Thoracic aorta (tissue), 2 donors: Measurements from ENCODE around the gene ATP1A1. TPM values are rescaled to one million over a fixed set of nuclear protein-coding genes. Genes with fewer than 3 reads are reported as not detected.

Experiments used
- ATAC-seq: fragments of 150-250 bp; one replicate; pipeline ENCODE4 v1.8.0; 2017; ENCODE audit warnings: low read depth; ENCODE audit not compliant: insufficient number of reproducible peaks, low FRiP score
- DNase-seq: peaks from one replicate; pipeline ENCODE4 v3.0.0-alpha.2; 2020; ENCODE audit warnings: low spot score
- H3K27ac ChIP-seq, 2 donors: fragments of 200-600 bp; sonication (generic); 1 replicate in 1 of 2; 2 replicates in 1 of 2; pipeline ENCODE4 v1.5.1; 2016; ENCODE audit warnings: mild to moderate bottlenecking in 2 of 2, moderate library complexity in 2 of 2
- H3K27me3 ChIP-seq: fragments of 200-600 bp; sonication (generic); replicated peaks from 2 replicates; pipeline ENCODE4 v1.6.0; 2016; ENCODE audit warnings: mild to moderate bottlenecking; ENCODE audit not compliant: insufficient read depth
- H3K36me3 ChIP-seq: fragments of 200-600 bp; sonication (generic); one replicate; pipeline ENCODE4 v1.5.1; 2016
- H3K4me1 ChIP-seq, 2 donors: fragments of 200-600 bp; sonication (generic); 1 replicate in 1 of 2; 2 replicates in 1 of 2; pipeline versions ENCODE4 v1.5.1 to v1.6.0; 2016; ENCODE audit warnings: low read depth in 2 of 2, mild to moderate bottlenecking in 1 of 2; ENCODE audit not compliant: control insufficient read depth in 1 of 2
- H3K4me3 ChIP-seq: fragments of 200-600 bp; sonication (generic); 2 replicates; pipeline ENCODE4 v1.5.1; 2016; ENCODE audit warnings: mild to moderate bottlenecking
- H3K9me3 ChIP-seq: fragments of 200-600 bp; sonication (generic); 2 replicates; pipeline ENCODE4 v1.5.1; 2016
- total RNA-seq, 2 donors: library from RNA; depleted of rRNA; stranded (reverse); fragments of >200 nt; gene quantifications; one replicate each; pipeline versions ENCODE4 v1.1.0 to v1.2.3, GENCODE V29; 2016
- TF ChIP-seq, protein P1 (sequence below): fragments of 200-600 bp; sonication (generic); IDR thresholded peaks from one replicate; pipeline ENCODE4 v1.5.1; 2019; ENCODE audit warnings: antibody characterized with exemption

The ATP1A1 gene
- total RNA-seq, 2 donors from 2014 or later, result 244 to 310 TPM

DNA sequence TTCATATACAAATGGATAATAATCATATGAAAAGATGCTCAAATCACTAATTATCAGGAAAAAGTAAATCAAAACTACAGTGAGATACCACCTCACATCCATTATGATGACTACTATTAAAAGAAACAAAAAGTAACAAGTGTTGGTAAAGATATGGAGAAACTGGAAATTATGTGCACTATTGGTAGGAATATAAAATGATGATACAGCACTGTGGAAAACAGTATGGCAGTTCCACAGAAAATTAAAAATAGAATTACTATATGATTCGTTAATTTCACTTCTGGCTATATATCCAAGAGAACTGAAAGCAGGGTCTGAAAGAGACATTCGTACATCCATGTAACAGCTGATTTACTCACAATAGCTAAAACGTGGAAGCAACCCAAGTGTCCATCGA, 21.1 kb upstream of the ATP1A1 start:
- no peak for DNase-seq
- Histone ChIP-seq H3K27me3 (no peaks in the 10 kb centered on the region), H3K27ac (no peak overlapping the region)

DNA sequence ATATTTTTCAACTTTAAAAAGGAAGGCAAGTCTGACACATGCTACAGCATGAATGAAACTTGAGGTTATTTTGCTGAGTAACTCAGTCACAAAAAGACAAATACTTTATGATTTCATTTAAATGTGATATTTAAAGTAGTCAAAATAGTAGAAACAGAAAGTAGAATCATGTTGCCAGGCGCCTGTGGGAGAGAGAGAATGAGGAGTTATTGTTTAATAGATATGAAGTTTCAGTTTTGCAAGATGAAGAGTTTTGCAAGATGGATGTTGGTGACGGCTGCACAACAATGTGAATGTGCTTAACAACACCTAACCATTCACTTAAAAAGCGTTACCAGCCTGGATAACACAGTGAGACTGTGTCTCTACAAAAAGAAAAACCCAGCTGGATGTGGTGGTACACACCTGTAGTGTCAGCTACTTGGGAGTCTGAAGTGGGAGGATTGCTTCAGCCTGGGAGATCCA, 20.7 kb upstream of the ATP1A1 start:
- Histone ChIP-seq H3K27ac (no peak overlapping the region), H3K36me3 (no peaks in the 10 kb centered on the region), H3K4me1 (no peaks in the 10 kb centered on the region), H3K9me3 (no peaks in the 10 kb centered on the region), H3K27me3 (no peaks in the 10 kb centered on the region), H3K4me3 (no peak overlapping the region)
- TF ChIP-seq, protein P1, sequence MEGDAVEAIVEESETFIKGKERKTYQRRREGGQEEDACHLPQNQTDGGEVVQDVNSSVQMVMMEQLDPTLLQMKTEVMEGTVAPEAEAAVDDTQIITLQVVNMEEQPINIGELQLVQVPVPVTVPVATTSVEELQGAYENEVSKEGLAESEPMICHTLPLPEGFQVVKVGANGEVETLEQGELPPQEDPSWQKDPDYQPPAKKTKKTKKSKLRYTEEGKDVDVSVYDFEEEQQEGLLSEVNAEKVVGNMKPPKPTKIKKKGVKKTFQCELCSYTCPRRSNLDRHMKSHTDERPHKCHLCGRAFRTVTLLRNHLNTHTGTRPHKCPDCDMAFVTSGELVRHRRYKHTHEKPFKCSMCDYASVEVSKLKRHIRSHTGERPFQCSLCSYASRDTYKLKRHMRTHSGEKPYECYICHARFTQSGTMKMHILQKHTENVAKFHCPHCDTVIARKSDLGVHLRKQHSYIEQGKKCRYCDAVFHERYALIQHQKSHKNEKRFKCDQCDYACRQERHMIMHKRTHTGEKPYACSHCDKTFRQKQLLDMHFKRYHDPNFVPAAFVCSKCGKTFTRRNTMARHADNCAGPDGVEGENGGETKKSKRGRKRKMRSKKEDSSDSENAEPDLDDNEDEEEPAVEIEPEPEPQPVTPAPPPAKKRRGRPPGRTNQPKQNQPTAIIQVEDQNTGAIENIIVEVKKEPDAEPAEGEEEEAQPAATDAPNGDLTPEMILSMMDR, result no peak
- no peak for DNase-seq
- ATAC-seq, result no peak

More for the DNA sequence above, 21.1 kb upstream of the ATP1A1 start:
- Histone ChIP-seq H3K9me3 (no peaks in the 10 kb centered on the region), H3K4me3 (no peak overlapping the region), H3K4me1 (no peaks in the 10 kb centered on the region), H3K36me3 (no peaks in the 10 kb centered on the region)
- ATAC-seq, result no peak
- TF ChIP-seq, protein P1, result no peak

- no peak for DNase-seq
- no peaks in the 10 kb centered on the region for H3K36me3 ChIP-seq
- no peaks in the 10 kb centered on the region for H3K27me3 ChIP-seq
- no peaks in the 10 kb centered on the region for H3K9me3 ChIP-seq
- no peak overlapping the region for H3K4me3 ChIP-seq
- TF ChIP-seq, protein P1, result no peak
- no peak overlapping the region for H3K27ac ChIP-seq
- ATAC-seq, result no peak
- H3K4me1 ChIP-seq, result no peaks in the 10 kb centered on the region
Measured at GRCh38 chr1:116353155-116353554, 19.9 kb upstream of the ATP1A1 start.

DNA sequence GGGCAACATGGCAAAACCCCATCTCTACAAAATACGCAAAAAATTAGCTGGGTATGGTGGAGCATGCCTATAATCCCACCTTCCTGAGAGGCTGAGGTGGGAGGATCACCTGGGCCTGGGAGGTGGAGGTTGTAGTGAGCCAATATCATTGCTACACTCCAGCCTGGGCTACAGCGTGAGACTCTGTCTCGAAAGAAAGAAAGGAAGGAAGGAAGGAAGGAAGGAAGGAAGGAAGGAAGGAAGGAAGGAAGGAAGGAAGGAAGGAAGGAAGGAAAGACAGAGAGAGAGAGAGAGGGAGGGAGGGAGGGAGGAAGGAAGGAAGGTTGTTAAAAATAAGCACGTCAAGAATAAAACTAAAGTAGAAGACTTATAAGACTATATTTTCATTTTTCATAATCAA, 17.0 kb upstream of the ATP1A1 start:
- Histone ChIP-seq H3K27me3 (no peaks in the 10 kb centered on the region), H3K27ac (no peak overlapping the region), H3K4me3 (no peak overlapping the region), H3K4me1 (no peaks in the 10 kb centered on the region), H3K9me3 (no peaks in the 10 kb centered on the region), H3K36me3 (no peaks in the 10 kb centered on the region)
- TF ChIP-seq, protein P1, result no peak
- no peak for ATAC-seq
- no peak for DNase-seq

DNA sequence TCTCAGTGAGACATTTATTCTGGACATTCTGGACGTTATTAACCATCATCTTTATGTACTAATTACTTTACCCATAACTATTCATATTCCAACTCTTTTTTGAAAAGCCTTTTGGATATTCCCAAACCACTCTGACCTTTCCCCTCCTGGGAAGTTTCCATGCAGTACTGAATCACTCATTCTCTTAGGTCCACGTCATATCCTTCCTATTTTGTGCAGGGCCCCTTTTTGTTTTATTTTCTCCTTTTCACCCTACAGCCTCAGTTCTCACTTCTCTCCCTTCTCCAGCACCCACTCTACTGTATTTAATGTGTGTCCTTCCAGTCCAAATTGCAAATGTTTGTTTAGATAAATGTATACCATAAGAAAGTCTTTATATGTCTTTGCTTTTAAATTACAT, 16.4 kb upstream of the ATP1A1 start:
- no peak overlapping the region for H3K4me3 ChIP-seq
- no peak overlapping the region for H3K27ac ChIP-seq
- no peaks in the 10 kb centered on the region for H3K36me3 ChIP-seq
- DNase-seq (no peak), ATAC-seq (no peak)
- H3K4me1 ChIP-seq, result no peaks in the 10 kb centered on the region
- no peaks in the 10 kb centered on the region for H3K9me3 ChIP-seq
- TF ChIP-seq, protein P1, result no peak
- no peaks in the 10 kb centered on the region for H3K27me3 ChIP-seq
